NT2/D1 (cell line): Measurements from ENCODE around the gene ACTA2.

Source experiments
- DNase-seq: peaks from one replicate; pipeline ENCODE4 v3.0.0-alpha.2; 2011; ENCODE audit warnings: low read depth, low spot score
- H3K27me3 ChIP-seq: 2 replicates; pipeline ENCODE4 v1.6.0; 2011; ENCODE audit warnings: mild to moderate bottlenecking; ENCODE audit not compliant: insufficient read length, insufficient read depth
- H3K36me3 ChIP-seq: 2 replicates; pipeline ENCODE4 v1.6.1; 2011; ENCODE audit warnings: mild to moderate bottlenecking, low read length, mixed read lengths; ENCODE audit not compliant: insufficient read depth, insufficient read length
- H3K4me1 ChIP-seq: 2 replicates; pipeline ENCODE4 v1.5.1; 2011; ENCODE audit not compliant: insufficient read depth, insufficient read length
- H3K4me3 ChIP-seq: 2 replicates; pipeline ENCODE4 v1.5.1; 2011; ENCODE audit warnings: low read depth; ENCODE audit not compliant: insufficient read length
- H3K9ac ChIP-seq: 2 replicates; pipeline ENCODE4 v1.6.0; 2011; ENCODE audit warnings: low read depth; ENCODE audit not compliant: insufficient read length
- H3K9me3 ChIP-seq: 2 replicates; pipeline ENCODE4 v1.5.1; 2011; ENCODE audit warnings: mild to moderate bottlenecking, low read length; ENCODE audit not compliant: insufficient read depth
- SUZ12 ChIP-seq: IDR thresholded peaks from 2 replicates; pipeline ENCODE4 v1.6.1; 2011; ENCODE audit not compliant: insufficient read length, insufficient read depth; ENCODE audit errors: extremely low read depth
- YY1 ChIP-seq: IDR thresholded peaks from 2 replicates; pipeline ENCODE4 v1.6.1; 2011; ENCODE audit not compliant: insufficient read length, insufficient read depth
- ZNF274 ChIP-seq: IDR thresholded peaks from 2 replicates; pipeline ENCODE4 v1.6.1; 2011; ENCODE audit warnings: mild to moderate bottlenecking, low read depth, low read length

Gene ACTA2

GRCh38 chr10:88920986-88921593, 31.5 kb downstream of the ACTA2 start:
- Histone ChIP-seq H3K9ac (no peak overlapping the region), H3K36me3 (no peaks in the 10 kb centered on the region), H3K4me3 (no peak overlapping the region), H3K27me3 (no peaks in the 10 kb centered on the region), H3K9me3 (no peaks in the 10 kb centered on the region), H3K4me1 (no peaks in the 10 kb centered on the region)
- no peak for DNase-seq
- TF ChIP-seq SUZ12, result no peak
- no peak for TF ChIP-seq YY1
- TF ChIP-seq ZNF274, result no peak

GRCh38 chr10:88920198-88920597, 32.4 kb downstream of the ACTA2 start:
- H3K9ac ChIP-seq, result no peak overlapping the region
- H3K27me3 ChIP-seq, result no peaks in the 10 kb centered on the region
- no peak for DNase-seq
- H3K4me3 ChIP-seq, result no peak overlapping the region
- TF ChIP-seq YY1 (no peak), ZNF274 (no peak), SUZ12 (no peak)
- H3K4me1 ChIP-seq, result no peaks in the 10 kb centered on the region
- H3K36me3 ChIP-seq, result no peaks in the 10 kb centered on the region
- H3K9me3 ChIP-seq, result no peaks in the 10 kb centered on the region

GRCh38 chr10:88919041-88919440, 33.5 kb downstream of the ACTA2 start:
- Histone ChIP-seq H3K9me3 (no peaks in the 10 kb centered on the region), H3K36me3 (no peaks in the 10 kb centered on the region), H3K27me3 (no peaks in the 10 kb centered on the region), H3K9ac (no peak overlapping the region), H3K4me1 (no peaks in the 10 kb centered on the region), H3K4me3 (no peak overlapping the region)
- no peak for DNase-seq
- TF ChIP-seq ZNF274 (no peak), SUZ12 (no peak), YY1 (no peak)

DNA sequence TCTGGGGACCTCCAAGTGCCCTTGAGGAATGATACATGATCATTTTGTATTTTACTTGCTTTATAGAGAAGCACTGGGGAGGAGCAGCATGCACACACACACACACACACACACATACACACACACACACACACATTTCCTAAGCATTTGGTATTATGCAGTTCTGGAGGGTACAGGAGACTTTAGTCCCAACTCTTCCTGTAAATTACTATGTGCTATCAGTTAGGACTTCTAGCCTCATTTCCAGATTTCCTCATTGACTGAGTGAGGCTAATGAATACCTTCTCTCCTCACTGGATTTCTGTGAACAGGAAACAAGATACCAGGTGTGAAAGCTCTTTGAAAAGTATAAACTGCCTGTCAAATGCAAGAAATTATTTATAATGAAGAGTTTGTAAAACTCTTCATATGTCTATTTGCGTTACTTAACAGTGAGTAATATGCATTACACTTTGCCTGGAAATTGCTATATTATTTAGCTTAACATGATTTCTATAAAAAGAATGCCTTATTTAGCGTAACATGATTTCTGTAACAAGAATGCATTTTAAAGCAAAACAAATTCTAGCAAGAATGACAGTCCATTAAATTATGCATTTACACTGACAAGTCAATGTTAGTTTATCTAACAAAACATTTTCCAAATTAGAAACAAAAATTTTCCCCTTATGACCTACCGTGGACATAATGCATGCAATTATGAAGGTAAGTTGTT, 34.2 kb downstream of the ACTA2 start:
- H3K36me3 ChIP-seq, result no peaks in the 10 kb centered on the region
- no peaks in the 10 kb centered on the region for H3K4me1 ChIP-seq
- H3K9ac ChIP-seq, result no peak overlapping the region
- H3K9me3 ChIP-seq, result no peaks in the 10 kb centered on the region
- H3K27me3 ChIP-seq, result no peaks in the 10 kb centered on the region
- H3K4me3 ChIP-seq, result no peak overlapping the region
- no peak for DNase-seq
- TF ChIP-seq ZNF274, result no peak
- no peak for TF ChIP-seq SUZ12
- no peak for TF ChIP-seq YY1

DNA sequence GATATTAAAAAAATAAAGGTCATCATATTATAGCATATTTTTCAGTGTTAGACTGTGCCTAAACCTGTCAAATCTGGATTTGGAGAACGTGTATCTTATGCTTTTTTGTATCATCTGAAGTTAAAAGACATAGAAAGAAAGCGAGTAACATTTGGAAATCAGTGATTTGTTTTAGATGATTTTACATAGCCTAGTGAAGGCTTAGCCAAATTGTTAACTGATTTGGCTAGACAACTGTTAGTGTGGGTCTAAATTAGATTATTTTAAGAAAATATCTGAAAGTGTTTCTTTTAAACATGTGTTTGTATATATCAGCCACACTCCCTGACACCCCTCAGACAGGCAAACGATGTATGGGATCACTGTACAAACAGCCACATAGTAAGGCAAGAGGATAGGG, 35.6 kb downstream of the ACTA2 start:
- DNase-seq, result no peak
- no peak overlapping the region for H3K4me3 ChIP-seq
- no peak for TF ChIP-seq ZNF274
- no peak for TF ChIP-seq SUZ12
- no peak for TF ChIP-seq YY1
- no peaks in the 10 kb centered on the region for H3K9me3 ChIP-seq
- H3K27me3 ChIP-seq, result no peaks in the 10 kb centered on the region
- no peaks in the 10 kb centered on the region for H3K36me3 ChIP-seq
- H3K4me1 ChIP-seq, result no peaks in the 10 kb centered on the region
- no peak overlapping the region for H3K9ac ChIP-seq

- Histone ChIP-seq H3K27me3 (no peaks in the 10 kb centered on the region), H3K9me3 (no peaks in the 10 kb centered on the region), H3K9ac (no peak overlapping the region), H3K4me1 (no peaks in the 10 kb centered on the region), H3K4me3 (no peak overlapping the region), H3K36me3 (no peaks in the 10 kb centered on the region)
- TF ChIP-seq ZNF274 (no peak), SUZ12 (no peak), YY1 (no peak)
- no peak for DNase-seq
These were observed 36.3 kb downstream of the ACTA2 start for GRCh38 chr10:88916231-88916630.

- DNase-seq, result no peak
- TF ChIP-seq YY1, result no peak
- TF ChIP-seq ZNF274, result no peak
- TF ChIP-seq SUZ12, result no peak
- H3K4me3 ChIP-seq, result no peak overlapping the region
- H3K9ac ChIP-seq, result no peak overlapping the region
- H3K36me3 ChIP-seq, result no peaks in the 10 kb centered on the region
- H3K4me1 ChIP-seq, result no peaks in the 10 kb centered on the region
- no peaks in the 10 kb centered on the region for H3K9me3 ChIP-seq
- no peaks in the 10 kb centered on the region for H3K27me3 ChIP-seq
These were observed 36.8 kb downstream of the ACTA2 start for GRCh38 chr10:88915781-88916180.

GRCh38 chr10:88913788-88914187, 38.8 kb downstream of the ACTA2 start:
- Histone ChIP-seq H3K27me3 (no peaks in the 10 kb centered on the region), H3K4me1 (no peaks in the 10 kb centered on the region), H3K36me3 (no peaks in the 10 kb centered on the region), H3K9ac (no peak overlapping the region), H3K9me3 (no peaks in the 10 kb centered on the region), H3K4me3 (no peak overlapping the region)
- TF ChIP-seq ZNF274 (no peak), SUZ12 (no peak), YY1 (no peak)
- no peak for DNase-seq
